GM21786 (cell line): ENCODE results near the gene ITGA2B.
A peak's percentile ranks its signal among the peaks of the same experiment; 100 is the strongest.
"Not testable (repeated sequence)": the region's sequence is repeated elsewhere in the genome, so short reads cannot be mapped to it uniquely, and the experiment has no call there.

ENCODE experiments used
- ATAC-seq: cut with Tn5 transposase; IDR thresholded peaks from one replicate; pipeline ENCODE4 v1.9.1; 2021; ENCODE audit not compliant: unreplicated experiment

Gene ITGA2B

GRCh38 chr17:44333371-44333770, 56.1 kb downstream of the ITGA2B start:
- ATAC-seq = no peak

- no peak for ATAC-seq
Measured at GRCh38 chr17:44331249-44331760, 58.1 kb downstream of the ITGA2B start.

- ATAC-seq = not testable (repeated sequence)
Measured at GRCh38 chr17:44330263-44330662, 59.2 kb downstream of the ITGA2B start.

GRCh38 chr17:44329516-44329915, 59.9 kb downstream of the ITGA2B start:
- not testable (repeated sequence) for ATAC-seq

- ATAC-seq = no peak
Measured at GRCh38 chr17:44327715-44328449, 61.6 kb downstream of the ITGA2B start.

GRCh38 chr17:44326861-44327444, 62.5 kb downstream of the ITGA2B start:
- ATAC-seq = peak; percentile 50

- ATAC-seq = peak; percentile 68
Measured at GRCh38 chr17:44324571-44325275, 64.7 kb downstream of the ITGA2B start, which contains the start of gene SLC25A39. Gene SLC25A39, minus strand, starts transcription at chr17:44324823. Its CDS starts 1,261 bp downstream, at chr17:44323562.

GRCh38 chr17:44324092-44324570, 65.3 kb downstream of the ITGA2B start:
- ATAC-seq = no peak

- no peak for ATAC-seq
Measured at GRCh38 chr17:44323359-44324091, 65.9 kb downstream of the ITGA2B start.

GRCh38 chr17:44322236-44322895, 67.1 kb downstream of the ITGA2B start:
- no peak for ATAC-seq
